ENCODE measurements around the gene ZPBP2. TPM values are rescaled to one million over a fixed set of nuclear protein-coding genes. Genes with fewer than 3 reads are reported as not detected.

The ZPBP2 gene
- total RNA-seq, 1 donor from 2014 or later, result not detected

DNA sequence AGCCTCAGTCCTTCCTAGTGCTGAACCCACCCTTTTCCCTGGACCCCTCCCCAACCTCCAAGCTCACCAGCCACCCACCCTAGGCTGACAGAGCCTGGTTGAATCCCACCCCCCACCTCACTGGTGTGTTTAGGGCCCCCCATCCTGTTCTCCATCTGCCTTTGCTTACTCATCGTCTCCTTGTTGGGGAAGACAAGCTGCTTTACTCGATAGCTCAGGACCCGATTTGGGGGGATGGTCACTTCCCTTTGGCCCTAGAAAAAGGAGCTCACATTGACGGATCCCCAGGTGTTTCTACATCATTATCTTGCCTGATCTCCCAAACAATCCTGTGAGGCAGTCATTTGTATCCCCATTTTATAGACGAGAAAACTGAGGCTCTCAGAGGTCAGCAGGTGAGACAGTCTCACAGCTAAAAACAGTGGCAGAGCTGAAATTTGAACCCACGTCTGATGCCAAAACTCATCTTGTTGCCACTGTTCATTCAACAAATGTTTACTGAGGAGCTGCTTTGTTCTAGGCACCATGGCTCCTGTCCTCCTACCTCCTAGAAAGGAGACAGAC is 40.9 kb downstream of the ZPBP2 start:
- DNase-seq (ENCODE audit: low read depth), result no peak
- no peak overlapping the region for H3K4me3 ChIP-seq (ENCODE audit: low read depth, low read length)
- TF ChIP-seq, protein P1, sequence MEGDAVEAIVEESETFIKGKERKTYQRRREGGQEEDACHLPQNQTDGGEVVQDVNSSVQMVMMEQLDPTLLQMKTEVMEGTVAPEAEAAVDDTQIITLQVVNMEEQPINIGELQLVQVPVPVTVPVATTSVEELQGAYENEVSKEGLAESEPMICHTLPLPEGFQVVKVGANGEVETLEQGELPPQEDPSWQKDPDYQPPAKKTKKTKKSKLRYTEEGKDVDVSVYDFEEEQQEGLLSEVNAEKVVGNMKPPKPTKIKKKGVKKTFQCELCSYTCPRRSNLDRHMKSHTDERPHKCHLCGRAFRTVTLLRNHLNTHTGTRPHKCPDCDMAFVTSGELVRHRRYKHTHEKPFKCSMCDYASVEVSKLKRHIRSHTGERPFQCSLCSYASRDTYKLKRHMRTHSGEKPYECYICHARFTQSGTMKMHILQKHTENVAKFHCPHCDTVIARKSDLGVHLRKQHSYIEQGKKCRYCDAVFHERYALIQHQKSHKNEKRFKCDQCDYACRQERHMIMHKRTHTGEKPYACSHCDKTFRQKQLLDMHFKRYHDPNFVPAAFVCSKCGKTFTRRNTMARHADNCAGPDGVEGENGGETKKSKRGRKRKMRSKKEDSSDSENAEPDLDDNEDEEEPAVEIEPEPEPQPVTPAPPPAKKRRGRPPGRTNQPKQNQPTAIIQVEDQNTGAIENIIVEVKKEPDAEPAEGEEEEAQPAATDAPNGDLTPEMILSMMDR (conservative IDR thresholded peaks at IDR 0.05; ENCODE audit: low read depth, low read length), result no peak

DNA sequence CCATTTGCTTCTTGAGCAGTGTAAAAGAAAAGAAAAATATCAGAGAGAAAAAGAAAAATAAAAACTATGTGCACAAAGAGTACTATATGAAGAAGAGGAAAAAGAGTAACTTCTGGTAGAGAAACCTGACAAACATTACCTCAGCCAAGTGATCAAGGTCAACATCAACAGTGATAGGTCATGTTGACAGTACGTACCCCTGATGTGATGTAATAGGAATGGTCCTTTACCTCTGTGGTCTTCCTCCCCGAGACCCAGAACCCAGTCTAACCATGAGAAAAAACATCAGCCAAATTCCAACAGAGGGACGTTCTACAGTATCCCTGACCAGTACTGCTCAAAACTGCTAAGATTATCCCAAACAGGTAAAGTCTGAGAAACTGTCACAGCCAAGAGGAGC is 46.0 kb downstream of the ZPBP2 start:
- H3K4me3 ChIP-seq (ENCODE audit: low read depth, low read length), result no peak overlapping the region
- DNase-seq (ENCODE audit: low read depth), result no peak
- TF ChIP-seq, protein P1 (conservative IDR thresholded peaks at IDR 0.05; ENCODE audit: low read depth, low read length), result no peak

DNA sequence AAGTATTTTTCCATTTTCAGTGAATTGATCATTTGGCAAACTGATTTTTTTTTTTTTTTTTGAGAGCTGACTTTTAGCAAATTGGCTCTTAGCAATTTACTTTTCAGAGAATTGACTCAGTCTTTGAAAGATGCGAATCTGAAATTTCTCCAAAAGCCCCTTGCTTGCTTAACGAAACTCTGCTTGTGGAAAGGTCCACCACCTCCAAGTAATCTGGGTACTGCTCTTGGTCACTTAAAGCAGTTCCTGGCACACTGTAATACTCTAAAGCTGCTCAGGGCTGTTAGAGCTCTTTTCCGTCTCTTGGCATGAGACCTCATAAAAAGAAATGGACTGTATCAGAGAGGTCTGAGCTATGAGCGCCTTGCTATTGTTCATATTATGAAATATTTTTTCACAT is 47.6 kb downstream of the ZPBP2 start:
- H3K4me3 ChIP-seq (ENCODE audit: low read depth, low read length), result no peak overlapping the region
- DNase-seq (ENCODE audit: low read depth), result no peak
- TF ChIP-seq, protein P1 (conservative IDR thresholded peaks at IDR 0.05; ENCODE audit: low read depth, low read length), result no peak

DNA sequence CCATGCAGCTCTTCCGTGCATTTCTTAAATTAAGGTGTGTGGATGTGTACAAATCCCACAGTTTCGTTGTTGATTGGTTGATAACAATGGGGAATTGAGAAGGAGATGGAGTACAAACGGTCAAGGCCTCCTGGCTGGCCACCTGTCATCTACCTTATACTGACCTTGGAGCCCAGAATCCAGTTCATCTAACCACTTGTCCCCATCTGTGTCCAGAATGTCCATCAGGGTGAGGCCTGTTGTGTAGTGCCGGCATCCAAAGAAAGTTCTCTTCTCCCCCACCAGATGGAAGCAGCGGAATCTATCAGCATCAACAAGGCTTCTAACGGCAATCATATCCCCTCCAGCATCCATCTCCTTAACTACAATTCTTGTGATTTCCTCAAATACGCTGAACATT is 48.9 kb downstream of the ZPBP2 start:
- no peak overlapping the region for H3K4me3 ChIP-seq (ENCODE audit: low read depth, low read length)
- DNase-seq (ENCODE audit: low read depth), result no peak
- TF ChIP-seq, protein P1 (conservative IDR thresholded peaks at IDR 0.05; ENCODE audit: low read depth, low read length), result peak; percentile 31

DNA sequence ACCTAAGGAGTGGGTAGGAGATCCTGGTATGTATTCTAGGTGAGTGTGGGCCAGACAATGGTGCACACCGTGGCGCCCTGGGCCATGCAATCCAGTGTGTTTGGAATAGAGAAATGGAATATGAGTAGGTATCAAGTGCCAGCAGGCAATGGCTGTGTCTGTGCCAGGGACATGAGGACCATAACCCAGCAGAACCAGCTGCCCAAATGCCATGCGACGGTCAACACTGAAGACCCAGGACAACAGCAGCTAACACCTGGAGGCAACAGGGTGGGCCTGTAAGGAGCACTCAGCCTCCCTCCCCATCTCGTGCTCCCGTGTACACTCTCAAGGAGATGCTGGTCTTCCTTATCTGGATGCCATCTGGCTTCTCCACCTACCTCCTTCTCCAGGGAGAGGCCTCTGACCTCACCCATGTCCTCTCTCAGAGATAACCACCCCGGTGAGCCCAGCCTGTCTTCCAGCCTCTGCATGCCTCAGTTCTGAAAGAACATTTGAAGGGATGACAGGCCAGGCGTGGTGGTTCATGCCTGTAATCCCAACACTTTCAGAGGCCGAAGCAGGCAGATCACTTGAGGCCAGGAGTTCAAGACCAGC is 51.2 kb downstream of the ZPBP2 start:
- H3K4me3 ChIP-seq (ENCODE audit: low read depth, low read length), result no peak overlapping the region
- no peak for DNase-seq (ENCODE audit: low read depth)
- TF ChIP-seq, protein P1 (conservative IDR thresholded peaks at IDR 0.05; ENCODE audit: low read depth, low read length), result no peak

DNA sequence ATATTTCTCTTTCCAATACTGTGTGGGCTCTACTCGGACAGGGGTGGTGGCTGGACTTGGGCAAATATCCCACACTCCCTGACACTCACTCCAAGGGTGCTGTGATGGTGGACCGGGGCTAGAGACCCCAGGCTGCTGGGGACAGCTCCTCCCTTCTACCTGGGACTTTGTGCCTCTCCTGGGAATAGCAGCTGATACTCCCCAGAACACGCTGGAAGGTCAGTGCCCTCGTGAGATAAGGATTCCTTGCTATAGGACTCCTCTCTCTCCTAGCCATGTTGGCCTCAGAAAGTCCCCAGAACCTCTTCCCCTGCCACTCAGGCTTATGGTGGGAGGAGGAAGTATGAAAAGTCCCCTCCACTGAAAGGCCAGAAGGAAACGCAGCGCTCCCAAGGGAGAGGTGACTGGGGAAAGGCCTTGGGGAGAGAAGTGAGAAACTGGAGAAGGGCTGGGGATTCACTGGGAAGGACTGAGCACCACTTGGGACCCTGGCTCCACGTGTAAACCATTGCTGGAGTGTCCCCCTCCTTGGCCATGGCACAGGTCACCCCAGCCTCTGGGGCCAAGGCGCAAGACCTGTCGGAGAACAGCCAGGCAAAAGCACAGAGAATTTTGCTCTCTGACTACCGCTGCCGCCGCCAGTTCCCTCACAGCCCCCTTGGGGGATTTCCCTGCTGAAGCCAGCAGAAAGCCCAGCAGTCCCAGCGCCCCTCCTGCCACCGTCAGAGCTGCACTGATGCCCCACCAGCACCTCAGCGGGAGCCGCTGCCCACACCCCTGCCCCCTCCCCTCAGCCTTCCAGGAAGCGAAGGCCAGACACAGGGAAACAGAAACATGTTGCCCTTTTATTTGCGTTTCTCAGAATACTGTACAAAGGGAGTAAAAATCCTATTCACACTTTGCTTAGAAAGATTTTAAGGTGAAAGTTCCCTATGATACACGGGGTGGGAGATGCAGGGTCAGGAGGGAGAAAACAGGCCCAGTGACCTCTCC is 52.5 kb downstream of the ZPBP2 start:
- no peak overlapping the region for H3K4me3 ChIP-seq (ENCODE audit: low read depth, low read length)
- TF ChIP-seq, protein P1 (conservative IDR thresholded peaks at IDR 0.05; ENCODE audit: low read depth, low read length), result no peak
- DNase-seq (ENCODE audit: low read depth), result no peak
